OCI-LY3 (cell line): ENCODE measurements around the gene APOC1.

Source experiments
- H2AFZ ChIP-seq: fragments of 200-600, 300-600 bp; shearing (Covaris generic); 2 replicates; pipeline ENCODE4 v1.6.0; 2014; ENCODE audit warnings: antibody characterized with exemption, low read depth, low read length
- H3K27ac ChIP-seq: fragments of 200-600, 300-600 bp; sonication (generic); 2 replicates; pipeline ENCODE4 v1.5.1; 2014; ENCODE audit warnings: mild to moderate bottlenecking, low read length, moderate library complexity, mixed read lengths
- H3K27me3 ChIP-seq: fragments of 200-600, 300-600 bp; sonication (generic); 2 replicates; pipeline ENCODE4 v1.6.1; 2014; ENCODE audit warnings: low read depth, low read length, mixed read lengths
- H3K36me3 ChIP-seq: fragments of 200-600, 300-600 bp; sonication (generic); replicated peaks from 2 replicates; pipeline ENCODE3; 2014; ENCODE audit warnings: low read depth, low read length, mixed read lengths
- H3K4me1 ChIP-seq: fragments of 300-600, 200-600 bp; sonication (generic); 2 replicates; pipeline ENCODE4 v1.6.1; 2014; ENCODE audit warnings: low read length, mixed read lengths
- H3K4me2 ChIP-seq: fragments of 200-600, 300-600 bp; sonication (generic); 2 replicates; pipeline ENCODE4 v1.6.1; 2014; ENCODE audit warnings: low read length, mixed read lengths
- H3K4me3 ChIP-seq: fragments of 300-600, 200-600 bp; sonication (generic); 2 replicates; pipeline ENCODE4 v1.5.1; 2014; ENCODE audit warnings: antibody characterized with exemption, mild to moderate bottlenecking, low read length, moderate library complexity
- H3K79me2 ChIP-seq: fragments of 300-600, 200-600 bp; shearing (Covaris generic); 2 replicates; pipeline ENCODE4 v1.6.1; 2014; ENCODE audit warnings: mild to moderate bottlenecking, low read length, mixed read lengths
- H3K9ac ChIP-seq: fragments of 300-600, 200-600 bp; shearing (Covaris generic); 2 replicates; pipeline ENCODE4 v1.6.0; 2014; ENCODE audit warnings: mild to moderate bottlenecking, low read length, moderate library complexity
- H3K9me3 ChIP-seq: fragments of 200-600, 300-600 bp; shearing (Covaris generic); 2 replicates; pipeline ENCODE4 v1.6.1; 2014; ENCODE audit warnings: low read length, mixed read lengths; ENCODE audit not compliant: insufficient read depth
- H4K20me1 ChIP-seq: fragments of 200-600, 300-600 bp; sonication (generic); 2 replicates; pipeline ENCODE4 v1.6.1; 2016; ENCODE audit warnings: low read length, mixed read lengths; ENCODE audit not compliant: insufficient read depth
- CTCF ChIP-seq: fragments of 200-600, 300-600 bp; sonication (generic); IDR thresholded peaks from 2 replicates; pipeline ENCODE4 v1.5.1; 2014; ENCODE audit warnings: antibody characterized with exemption, low read length, low read depth
- EZH2phosphoT487 ChIP-seq: fragments of 200-600 bp; shearing (Covaris generic); IDR thresholded peaks from 2 replicates; pipeline ENCODE4 v1.6.1; 2018; ENCODE audit warnings: antibody characterized with exemption, mixed run types, low read depth

APOC1 gene

GRCh38 chr19:44889830-44890365 lies 24.5 kb upstream of the APOC1 start:
- TF ChIP-seq CTCF, result no peak
- TF ChIP-seq EZH2phosphoT487, result no peak
- H3K4me3 ChIP-seq, result peak overlapping the region; percentile 80
- peak overlapping the region; percentile 81 for H3K4me2 ChIP-seq
- no peaks in the 10 kb centered on the region for H3K27me3 ChIP-seq
- peaks cover 39% of the 10 kb centered on the region for H3K79me2 ChIP-seq
- H3K27ac ChIP-seq, result peak overlapping the region; percentile 76
- H2AFZ ChIP-seq, result peak overlapping the region; percentile 79
- H3K36me3 ChIP-seq, result peaks cover 22% of the 10 kb centered on the region
- peak overlapping the region; percentile 71 for H3K9ac ChIP-seq
- H4K20me1 ChIP-seq, result peaks cover 7% of the 10 kb centered on the region; the same call in 1 of the 2 replicates
- H3K4me1 ChIP-seq, result peaks cover 23% of the 10 kb centered on the region
- H3K9me3 ChIP-seq, result no peaks in the 10 kb centered on the region

- H3K79me2 ChIP-seq, result peaks cover 39% of the 10 kb centered on the region
- H3K27ac ChIP-seq, result peak overlapping the region; percentile 76
- H3K4me3 ChIP-seq, result peak overlapping the region; percentile 80
- H3K9ac ChIP-seq, result peak overlapping the region; percentile 71
- peaks cover 7% of the 10 kb centered on the region; the same call in 1 of the 2 replicates for H4K20me1 ChIP-seq
- peak overlapping the region; percentile 81 for H3K4me2 ChIP-seq
- H3K9me3 ChIP-seq, result no peaks in the 10 kb centered on the region
- H3K36me3 ChIP-seq, result peaks cover 26% of the 10 kb centered on the region
- H2AFZ ChIP-seq, result peak overlapping the region; percentile 79
- no peaks in the 10 kb centered on the region for H3K27me3 ChIP-seq
- TF ChIP-seq CTCF (no peak), EZH2phosphoT487 (no peak)
- H3K4me1 ChIP-seq, result peaks cover 23% of the 10 kb centered on the region
Observed at GRCh38 chr19:44890366-44891015, 23.9 kb upstream of the APOC1 start.

- H3K27me3 ChIP-seq, result no peaks in the 10 kb centered on the region
- no peaks in the 10 kb centered on the region for H3K9me3 ChIP-seq
- H3K79me2 ChIP-seq, result peaks cover 46% of the 10 kb centered on the region
- no peak for TF ChIP-seq EZH2phosphoT487
- TF ChIP-seq CTCF, result no peak
- peak within 1 kb of the TSS; percentile 99 for H3K4me3 ChIP-seq
- peaks cover 23% of the 10 kb centered on the region for H3K4me1 ChIP-seq
- H2AFZ ChIP-seq, result peak within 1 kb of the TSS; percentile 79
- peaks cover 32% of the 10 kb centered on the region for H3K36me3 ChIP-seq
- H3K9ac ChIP-seq, result peak within 1 kb of the TSS; percentile 98
- H3K27ac ChIP-seq, result peak within 1 kb of the TSS; percentile 76
- H3K4me2 ChIP-seq, result peak within 1 kb of the TSS; percentile 100
- peaks cover 7% of the 10 kb centered on the region; the same call in 1 of the 2 replicates for H4K20me1 ChIP-seq
Observed at GRCh38 chr19:44891016-44891882, 23.2 kb upstream of the APOC1 start, which contains the start of gene TOMM40. Gene TOMM40, plus strand, starts transcription at chr19:44891254. Its CDS starts 162 bp downstream, at chr19:44891416.

DNA sequence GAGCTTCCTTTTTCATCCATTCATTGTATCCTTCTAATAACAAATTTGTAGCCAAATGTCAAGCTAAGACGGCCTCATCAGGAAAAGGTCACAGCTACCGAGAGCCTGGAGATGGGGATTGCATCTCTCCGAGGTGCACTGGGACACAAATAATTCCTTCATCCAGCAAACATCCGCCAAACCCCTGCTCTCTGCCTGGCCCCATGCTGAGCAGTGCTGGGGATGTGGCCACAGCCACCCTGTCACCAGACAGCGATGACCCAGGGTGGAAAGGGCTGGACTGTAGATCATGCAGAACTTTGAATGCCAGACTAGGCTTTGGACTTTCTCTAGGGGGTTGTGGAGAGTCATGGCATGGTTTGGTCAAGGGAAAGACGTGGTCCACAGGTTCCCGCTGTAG lies 21.5 kb upstream of the APOC1 start:
- H3K4me3 ChIP-seq, result no peak overlapping the region
- no peak overlapping the region for H2AFZ ChIP-seq
- no peak overlapping the region for H3K27ac ChIP-seq
- H3K36me3 ChIP-seq, result peaks cover 46% of the 10 kb centered on the region
- H3K4me2 ChIP-seq, result peak overlapping the region; percentile 100; the same call in 1 of the 2 replicates
- TF ChIP-seq CTCF (no peak), EZH2phosphoT487 (no peak)
- H3K79me2 ChIP-seq, result peaks cover 57% of the 10 kb centered on the region
- peaks cover 23% of the 10 kb centered on the region for H3K4me1 ChIP-seq
- H4K20me1 ChIP-seq, result peaks cover 7% of the 10 kb centered on the region; the same call in 1 of the 2 replicates
- H3K27me3 ChIP-seq, result no peaks in the 10 kb centered on the region
- H3K9me3 ChIP-seq, result no peaks in the 10 kb centered on the region
- no peak overlapping the region for H3K9ac ChIP-seq
